ENCODE results near the gene PRR36.

DNA sequence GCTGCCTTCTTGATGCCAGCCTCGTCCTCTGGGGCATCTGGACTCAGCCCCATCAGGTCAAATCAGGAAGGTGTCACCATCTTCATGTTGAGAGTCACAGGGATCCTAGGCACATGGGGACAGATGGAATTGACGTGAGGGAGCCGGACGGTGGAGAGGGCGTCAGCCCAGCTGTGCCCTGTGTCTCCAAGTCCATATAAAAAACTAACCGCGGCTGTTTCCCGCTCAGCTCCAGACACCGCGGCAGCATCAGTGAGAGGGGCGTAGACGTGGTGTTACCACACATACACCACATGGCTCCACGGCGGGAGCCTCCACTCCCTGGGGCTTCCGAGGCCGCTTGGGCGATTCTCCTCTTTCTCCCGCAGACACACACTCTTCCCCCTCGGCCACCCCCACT, 5.6 kb upstream of the PRR36 start:
- TF ChIP-seq, protein P1, sequence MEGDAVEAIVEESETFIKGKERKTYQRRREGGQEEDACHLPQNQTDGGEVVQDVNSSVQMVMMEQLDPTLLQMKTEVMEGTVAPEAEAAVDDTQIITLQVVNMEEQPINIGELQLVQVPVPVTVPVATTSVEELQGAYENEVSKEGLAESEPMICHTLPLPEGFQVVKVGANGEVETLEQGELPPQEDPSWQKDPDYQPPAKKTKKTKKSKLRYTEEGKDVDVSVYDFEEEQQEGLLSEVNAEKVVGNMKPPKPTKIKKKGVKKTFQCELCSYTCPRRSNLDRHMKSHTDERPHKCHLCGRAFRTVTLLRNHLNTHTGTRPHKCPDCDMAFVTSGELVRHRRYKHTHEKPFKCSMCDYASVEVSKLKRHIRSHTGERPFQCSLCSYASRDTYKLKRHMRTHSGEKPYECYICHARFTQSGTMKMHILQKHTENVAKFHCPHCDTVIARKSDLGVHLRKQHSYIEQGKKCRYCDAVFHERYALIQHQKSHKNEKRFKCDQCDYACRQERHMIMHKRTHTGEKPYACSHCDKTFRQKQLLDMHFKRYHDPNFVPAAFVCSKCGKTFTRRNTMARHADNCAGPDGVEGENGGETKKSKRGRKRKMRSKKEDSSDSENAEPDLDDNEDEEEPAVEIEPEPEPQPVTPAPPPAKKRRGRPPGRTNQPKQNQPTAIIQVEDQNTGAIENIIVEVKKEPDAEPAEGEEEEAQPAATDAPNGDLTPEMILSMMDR (IDR thresholded peaks at IDR 0.05): no peak
- no peak for TF ChIP-seq POLR2A (IDR thresholded peaks at IDR 0.05)

All from stomach (tissue), 4 donors.